Skin of body (tissue), 2 donors: ENCODE results near the gene RUNX3. TPM values are rescaled to one million over a fixed set of nuclear protein-coding genes. Genes with fewer than 3 reads are reported as not detected.

ENCODE experiments used
- DNase-seq: peaks from one replicate; lab custom pipeline; 2025; lab: John Stamatoyannopoulos, UW
- total RNA-seq: library from RNA; depleted of rRNA; stranded (reverse); fragments of >200 nt; gene quantifications from one replicate; pipeline ENCODE4 v1.2.3, GENCODE V29; 2014

Gene RUNX3
- total RNA-seq, 1 donor from 2014 or later, result 1.9 TPM

- no peak for DNase-seq
Measured at GRCh38 chr1:24888971-24889676, 41.0 kb downstream of the RUNX3 start.

GRCh38 chr1:24888061-24888970 lies 41.8 kb downstream of the RUNX3 start:
- DNase-seq, result no peak

DNA sequence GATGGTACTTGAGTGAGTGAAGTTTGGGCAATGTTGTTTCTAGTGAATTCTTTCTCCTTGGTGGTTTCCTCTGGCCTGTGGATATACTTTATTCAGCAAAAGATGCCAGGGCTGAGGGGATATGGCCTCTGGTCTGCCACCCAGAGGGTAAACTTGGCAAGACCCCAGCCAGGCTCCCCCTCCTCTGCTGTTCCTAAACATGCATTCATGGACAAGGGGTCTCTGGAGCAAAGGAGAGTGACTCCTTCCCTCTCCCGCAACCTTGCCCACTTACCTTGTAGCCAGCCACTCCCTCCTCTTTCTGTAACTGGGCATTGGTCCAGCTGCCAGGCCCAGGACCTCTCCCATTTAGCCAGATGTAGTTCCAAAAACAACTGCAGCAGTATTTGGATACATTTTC lies 43.8 kb downstream of the RUNX3 start:
- no peak for DNase-seq

GRCh38 chr1:24884751-24885150 lies 45.3 kb downstream of the RUNX3 start:
- DNase-seq, result no peak

DNA sequence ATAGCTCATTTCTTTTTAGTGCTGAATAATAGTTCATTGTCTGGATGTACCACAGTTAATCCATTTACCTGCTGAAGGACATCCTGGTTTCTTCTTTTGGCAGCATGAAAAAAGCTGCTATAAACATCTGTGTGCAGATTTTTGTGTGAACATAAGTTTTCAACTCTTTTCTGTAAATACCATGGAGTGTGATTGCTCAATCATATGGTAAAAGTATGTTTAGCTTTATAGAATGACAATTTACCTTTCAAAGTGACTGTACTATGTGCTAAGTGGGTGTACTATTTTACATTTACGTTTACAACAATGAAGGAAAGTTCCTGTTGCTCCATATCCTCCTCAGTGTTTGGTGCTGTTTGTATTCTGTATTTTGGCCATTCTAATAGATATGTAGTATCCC lies 49.0 kb downstream of the RUNX3 start:
- DNase-seq, result no peak

DNA sequence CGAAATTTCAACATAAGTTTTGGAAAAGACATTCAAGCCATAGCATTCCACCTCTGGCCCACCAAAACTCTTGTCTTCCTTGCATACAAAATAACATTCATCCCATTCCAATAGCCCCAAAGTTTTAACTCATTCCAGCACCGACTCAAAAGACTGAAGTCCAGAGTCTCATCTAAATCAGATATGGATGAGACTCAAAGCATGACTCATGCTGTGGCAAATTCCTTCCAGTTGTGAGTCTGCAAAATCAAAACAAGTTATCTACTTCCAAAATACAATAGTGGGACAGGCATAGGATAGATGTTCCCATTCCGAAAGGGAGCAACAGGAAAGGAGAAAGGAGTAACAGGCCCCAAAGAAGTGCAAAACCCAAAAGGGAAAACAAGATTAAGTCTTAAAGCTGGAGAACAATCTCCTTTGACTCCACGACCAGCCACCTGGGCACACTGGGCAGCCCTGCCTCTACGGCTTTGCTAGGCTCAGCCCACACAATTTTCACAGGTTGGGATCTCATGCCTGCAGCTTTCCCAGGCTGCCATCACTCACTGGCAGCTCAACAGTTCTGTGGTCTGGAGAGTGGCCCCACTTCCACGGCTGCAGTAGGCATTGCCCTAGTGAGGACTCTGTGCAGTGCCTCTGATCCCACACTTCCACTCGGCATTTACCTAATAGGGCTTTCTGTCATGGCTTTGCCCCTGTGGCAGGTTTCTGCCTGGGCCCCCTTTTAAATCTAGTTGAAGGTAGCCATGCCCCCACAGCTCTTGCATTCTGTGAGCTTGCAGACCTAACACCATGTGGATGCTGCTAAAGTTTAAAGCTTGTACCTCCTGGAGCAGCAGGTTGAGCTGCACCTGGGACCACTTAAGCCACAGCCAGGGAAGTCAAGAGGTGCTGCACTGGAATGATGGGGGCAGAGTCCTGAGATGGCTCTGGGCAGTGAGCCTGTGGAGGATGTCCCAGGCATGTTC lies 51.0 kb downstream of the RUNX3 start:
- DNase-seq, result no peak

DNA sequence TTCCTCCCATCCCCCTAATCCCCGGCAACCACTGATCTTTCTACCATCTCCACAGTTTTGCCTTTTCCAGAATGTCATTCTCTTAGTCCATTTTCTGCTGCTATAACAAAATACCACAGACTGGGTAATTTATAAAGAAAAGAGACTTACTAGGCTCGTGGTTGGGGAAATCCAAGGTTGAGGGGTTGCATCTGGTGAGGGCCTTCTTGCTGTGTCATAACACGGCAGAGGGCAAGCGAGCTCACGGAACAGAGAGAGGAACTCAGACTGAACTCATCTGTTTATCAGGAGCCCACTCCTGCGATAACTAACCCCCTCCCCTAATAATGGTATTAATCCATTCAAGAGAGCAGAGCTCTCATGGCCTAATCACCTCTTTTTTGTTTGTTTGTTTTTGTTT lies 52.0 kb downstream of the RUNX3 start:
- DNase-seq, result no peak

DNA sequence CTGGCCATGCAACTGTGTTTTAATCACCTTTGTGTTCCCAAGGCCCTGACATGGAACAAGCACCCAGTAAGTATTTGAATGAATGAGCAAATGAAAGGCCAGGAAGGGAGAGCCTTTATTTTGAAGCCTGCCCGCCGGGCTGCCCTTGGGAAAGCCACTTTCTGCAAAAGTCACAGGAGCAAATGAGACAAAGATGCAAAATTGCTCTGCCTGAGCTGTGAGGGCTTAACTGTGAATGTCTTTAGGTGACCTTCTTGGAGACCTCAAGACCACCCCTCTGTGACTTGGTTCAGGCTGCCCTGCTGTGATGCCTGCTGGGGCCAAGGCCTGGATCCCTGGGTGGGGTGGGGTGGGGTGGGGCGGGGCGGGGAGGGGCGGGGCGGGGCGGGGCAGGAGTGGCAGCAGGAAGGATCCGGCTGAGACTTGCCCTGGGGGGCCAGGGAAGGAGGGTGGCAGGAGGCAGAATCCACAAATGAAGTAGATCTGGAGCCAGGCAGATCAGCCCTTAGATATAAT lies 54.0 kb downstream of the RUNX3 start:
- DNase-seq, result no peak

DNA sequence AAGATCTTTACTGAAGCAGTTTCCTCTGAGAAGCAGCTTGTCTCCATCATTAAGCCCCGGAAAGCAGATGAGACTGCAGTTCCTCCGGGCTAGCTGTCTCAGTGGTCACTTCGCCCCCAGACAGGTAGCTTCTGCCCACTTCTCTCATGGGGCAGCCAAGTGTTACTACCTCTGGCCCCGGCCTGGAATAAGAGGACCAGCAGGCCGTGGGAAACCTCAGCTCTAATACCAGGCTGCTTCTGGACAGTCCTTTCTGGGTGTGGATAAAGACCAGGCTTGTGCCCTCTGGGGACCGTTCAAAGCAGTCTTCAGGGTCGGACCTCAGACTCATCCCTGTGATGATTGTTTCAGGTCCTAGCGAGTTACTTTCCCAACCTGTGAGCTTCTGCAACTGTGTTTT lies 54.8 kb downstream of the RUNX3 start:
- DNase-seq, result no peak

GRCh38 chr1:24874611-24875234 lies 55.4 kb downstream of the RUNX3 start:
- DNase-seq, result no peak

GRCh38 chr1:24874056-24874455 lies 56.0 kb downstream of the RUNX3 start:
- no peak for DNase-seq

DNA sequence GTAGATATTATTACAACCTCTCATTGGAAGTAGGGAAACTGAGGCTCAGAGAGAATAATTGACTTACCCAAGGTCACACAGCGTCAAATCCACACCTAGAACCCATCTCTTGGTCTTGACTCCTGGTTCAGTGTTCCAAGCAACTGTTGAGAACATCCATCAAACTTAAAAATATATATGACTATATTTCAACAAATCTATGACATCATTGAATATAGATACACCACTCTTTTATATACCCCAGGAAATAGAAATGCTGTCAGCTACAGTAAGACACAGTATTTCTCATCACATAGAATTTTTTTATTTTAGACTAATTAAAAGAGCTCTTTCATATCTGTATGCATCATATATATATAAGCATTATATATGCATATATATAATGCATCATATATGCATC lies 56.9 kb downstream of the RUNX3 start:
- no peak for DNase-seq

DNA sequence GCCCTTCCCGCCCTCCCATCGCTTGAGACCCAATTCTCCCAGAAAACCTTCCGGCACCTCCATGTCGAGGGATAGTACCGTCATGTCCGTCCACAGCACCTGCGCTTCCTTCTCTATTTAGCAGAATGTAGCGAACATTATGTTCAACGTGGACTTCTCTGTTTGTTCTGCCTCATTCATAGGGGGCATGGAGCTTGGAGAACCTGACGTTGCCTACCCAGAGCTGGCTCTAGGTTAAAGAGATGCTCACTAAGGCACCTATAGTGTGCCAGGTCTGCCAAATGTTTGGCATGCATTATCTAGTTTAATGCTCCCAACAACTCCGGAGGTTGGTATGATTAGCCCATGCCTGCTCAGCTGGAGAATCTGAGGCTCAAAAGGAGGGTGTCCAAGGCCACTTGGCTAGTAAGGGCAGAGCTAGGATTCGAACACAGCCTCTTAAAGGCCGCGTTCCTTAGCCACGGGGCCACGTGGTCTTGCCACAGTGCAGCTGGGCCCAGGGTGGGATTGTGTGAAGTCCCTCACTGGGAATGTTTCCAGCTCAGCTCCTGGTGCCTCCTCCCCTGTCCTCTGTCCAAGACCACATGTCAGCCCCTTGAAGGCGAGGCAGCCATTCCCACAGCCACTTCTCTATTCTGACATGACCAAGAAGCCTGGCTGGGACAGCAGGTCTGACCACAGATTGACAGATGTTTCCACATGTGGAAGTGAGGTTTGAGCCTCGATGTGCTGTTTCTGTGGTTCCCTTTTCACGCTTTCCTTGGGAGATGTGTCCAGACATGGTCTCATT lies 57.8 kb downstream of the RUNX3 start:
- no peak for DNase-seq

DNA sequence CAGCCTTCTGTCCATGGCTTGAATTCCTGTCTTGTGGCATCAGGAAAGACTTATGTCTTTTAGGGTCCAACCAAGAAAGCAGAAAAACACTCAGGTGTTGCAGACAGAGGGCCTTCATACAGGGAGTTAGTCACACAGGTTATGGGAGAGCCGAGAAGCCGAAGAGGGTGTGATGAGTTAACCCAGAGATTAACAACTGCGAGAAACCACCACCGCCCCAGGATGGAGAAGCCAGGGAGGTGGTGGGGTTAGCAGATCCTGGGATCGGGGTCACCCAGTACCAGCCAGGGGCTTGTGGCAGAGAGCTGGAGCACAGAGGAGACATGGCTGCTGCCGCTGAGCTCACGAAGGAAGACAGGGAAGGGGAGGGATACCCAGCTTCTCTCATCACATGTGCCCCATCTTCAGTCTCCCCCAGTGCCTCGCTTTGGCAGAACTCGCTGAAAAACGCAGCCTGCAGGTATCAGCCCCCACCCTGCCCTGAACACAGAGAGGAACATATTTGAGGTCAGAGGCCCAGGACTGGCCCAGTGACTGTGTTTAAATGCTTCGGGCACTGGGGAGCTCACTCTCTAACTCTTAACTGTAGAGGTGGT lies 58.7 kb downstream of the RUNX3 start:
- no peak for DNase-seq

DNA sequence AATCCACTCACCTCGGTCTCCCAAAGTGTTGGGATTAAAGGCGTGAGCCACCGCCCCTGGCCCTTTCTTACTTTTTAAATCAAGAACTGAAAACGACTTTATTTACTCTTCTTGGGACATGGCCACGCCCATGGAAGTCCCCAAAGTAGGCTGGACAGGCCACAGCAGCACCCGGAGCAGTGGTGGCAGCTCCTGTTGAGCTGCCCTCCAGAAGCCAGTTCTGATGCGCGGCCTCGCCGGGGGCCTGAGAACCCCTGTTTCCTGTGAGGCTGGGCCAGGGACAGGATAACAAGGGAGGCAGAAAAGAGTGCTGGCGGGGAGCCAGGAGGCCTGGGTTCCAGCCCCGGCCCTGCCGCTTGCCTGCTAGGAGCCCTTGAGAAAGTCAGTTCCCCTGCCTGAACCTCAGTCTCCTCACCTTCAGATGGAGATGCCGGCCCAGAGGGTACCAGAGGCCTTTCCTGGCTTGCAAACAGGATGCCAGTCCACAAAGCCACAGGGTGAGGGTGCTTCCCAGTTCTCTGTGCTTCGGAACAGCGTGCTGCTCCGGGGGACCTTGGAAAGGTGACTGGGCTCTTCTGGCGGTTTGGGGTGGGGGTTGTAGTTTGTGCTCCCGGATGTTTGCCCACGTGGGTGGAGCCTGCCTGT lies 59.4 kb downstream of the RUNX3 start:
- DNase-seq, result no peak

GRCh38 chr1:24868016-24868875 lies 61.8 kb downstream of the RUNX3 start:
- no peak for DNase-seq

GRCh38 chr1:24867084-24867870 lies 62.8 kb downstream of the RUNX3 start:
- DNase-seq, result no peak
